ENCODE measurements around the gene HPSE2.

HPSE2 gene

DNA sequence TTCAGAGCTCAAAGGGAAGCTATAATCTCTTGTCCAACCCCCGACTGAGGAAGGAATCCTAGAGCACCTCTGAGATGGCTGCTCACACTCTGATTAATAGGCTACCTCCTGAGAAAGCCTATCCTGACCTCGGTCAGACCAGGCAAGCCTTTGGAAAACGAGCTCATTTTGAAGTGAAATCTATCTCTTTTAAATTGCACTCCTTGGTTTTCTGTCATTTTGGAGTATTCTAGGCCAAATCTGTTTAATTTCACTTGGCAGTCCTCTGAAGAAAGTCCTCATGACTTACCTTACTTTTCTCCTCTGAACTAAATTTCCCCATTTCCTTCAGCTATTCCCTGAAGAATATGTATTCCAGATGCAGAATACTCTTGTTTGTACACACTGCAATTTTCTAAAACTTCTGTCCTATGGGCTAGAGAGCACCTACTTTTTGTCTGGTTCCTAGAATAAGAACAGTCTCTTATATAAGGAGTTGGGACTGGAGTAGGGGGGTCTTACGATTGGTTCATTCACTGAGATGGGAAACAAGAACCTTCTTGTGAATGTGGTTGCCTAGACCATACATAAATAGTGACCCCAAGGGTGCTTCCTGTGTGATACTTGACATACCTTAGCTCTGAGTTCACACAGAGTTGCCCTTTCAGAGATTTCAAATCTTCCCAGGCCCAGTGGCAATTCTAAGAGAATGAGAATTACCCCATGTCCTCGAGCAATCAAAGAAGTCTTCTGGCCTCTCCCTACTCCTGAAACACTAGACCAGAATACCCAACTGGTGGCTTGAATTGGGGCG, 757.0 kb downstream of the HPSE2 start:
- DNase-seq (ENCODE audit: extremely low read depth, insufficient read length): no peak
- H3K4me3 ChIP-seq (replicated peaks; ENCODE audit: low read depth, low read length): no peak overlapping the region
- TF ChIP-seq CTCF (IDR thresholded peaks at IDR 0.05; ENCODE audit: insufficient read depth, low read length, poor library complexity, severe bottlenecking): no peak
- no peaks in the 10 kb centered on the region; the same call in 1 of the 2 replicates for H3K27me3 ChIP-seq (replicated peaks; ENCODE audit: control insufficient read depth, insufficient read depth, low read length)
- H3K36me3 ChIP-seq (ENCODE audit: control insufficient read depth, insufficient read depth, low read length): no peaks in the 10 kb centered on the region

- no peak for TF ChIP-seq CTCF (IDR thresholded peaks at IDR 0.05; ENCODE audit: insufficient read depth, low read length, poor library complexity, severe bottlenecking)
- no peak for DNase-seq (ENCODE audit: extremely low read depth, insufficient read length)
- H3K36me3 ChIP-seq (ENCODE audit: control insufficient read depth, insufficient read depth, low read length): no peaks in the 10 kb centered on the region
- H3K4me3 ChIP-seq (replicated peaks; ENCODE audit: low read depth, low read length): no peak overlapping the region
- no peaks in the 10 kb centered on the region; the same call in 1 of the 2 replicates for H3K27me3 ChIP-seq (replicated peaks; ENCODE audit: control insufficient read depth, insufficient read depth, low read length)
These were observed 757.8 kb downstream of the HPSE2 start for GRCh38 chr10:98477861-98478260.

GRCh38 chr10:98474628-98475027, 761.0 kb downstream of the HPSE2 start:
- TF ChIP-seq CTCF (IDR thresholded peaks at IDR 0.05; ENCODE audit: insufficient read depth, low read length, poor library complexity, severe bottlenecking): no peak
- Histone ChIP-seq H3K4me3 (replicated peaks; ENCODE audit: low read depth, low read length) (no peak overlapping the region), H3K36me3 (ENCODE audit: control insufficient read depth, insufficient read depth, low read length) (no peaks in the 10 kb centered on the region), H3K27me3 (replicated peaks; ENCODE audit: control insufficient read depth, insufficient read depth, low read length) (no peaks in the 10 kb centered on the region)
- DNase-seq (ENCODE audit: extremely low read depth, insufficient read length): no peak

DNA sequence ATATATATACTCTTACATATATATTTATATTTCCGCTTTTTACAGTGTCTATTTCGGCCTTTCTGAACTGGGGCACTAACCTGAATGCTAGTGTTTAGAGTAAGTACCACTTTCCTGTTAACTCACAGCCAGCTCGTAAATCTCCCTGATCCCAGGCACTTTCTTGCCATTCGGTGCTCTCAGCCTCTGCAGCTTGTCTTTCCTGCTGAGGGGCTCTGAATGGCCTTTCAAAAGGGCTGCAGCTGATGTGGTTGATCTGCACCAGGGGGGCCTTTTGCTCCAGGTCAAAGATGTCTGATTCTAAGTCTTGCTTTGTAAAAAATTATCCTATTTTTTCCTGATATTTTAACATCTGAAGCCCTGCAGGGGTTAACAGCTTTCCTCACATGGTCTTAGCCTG, 763.5 kb downstream of the HPSE2 start:
- H3K4me3 ChIP-seq (replicated peaks; ENCODE audit: low read depth, low read length): no peak overlapping the region
- TF ChIP-seq CTCF (IDR thresholded peaks at IDR 0.05; ENCODE audit: insufficient read depth, low read length, poor library complexity, severe bottlenecking): no peak
- no peaks in the 10 kb centered on the region for H3K27me3 ChIP-seq (replicated peaks; ENCODE audit: control insufficient read depth, insufficient read depth, low read length)
- H3K36me3 ChIP-seq (ENCODE audit: control insufficient read depth, insufficient read depth, low read length): no peaks in the 10 kb centered on the region
- no peak for DNase-seq (ENCODE audit: extremely low read depth, insufficient read length)

DNA sequence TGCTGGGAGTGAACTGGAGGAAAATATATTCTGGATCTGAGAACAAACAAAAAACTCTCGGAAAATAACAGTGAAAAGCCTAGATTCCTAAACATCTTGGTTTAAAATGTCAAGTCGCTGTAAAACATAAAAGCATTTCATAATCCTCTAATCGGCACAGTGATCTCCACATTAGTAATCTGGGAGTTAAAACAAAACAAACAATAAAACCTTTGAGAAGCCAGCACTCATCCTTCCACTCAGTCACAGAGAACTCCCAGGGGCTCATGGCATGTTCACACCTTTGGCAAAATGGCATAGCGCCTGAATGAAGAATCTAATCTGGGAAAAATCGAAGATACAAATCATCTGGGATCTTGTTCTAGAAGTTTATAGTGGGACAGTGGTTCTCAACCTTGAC, 764.8 kb downstream of the HPSE2 start:
- H3K27me3 ChIP-seq (replicated peaks; ENCODE audit: control insufficient read depth, insufficient read depth, low read length): no peaks in the 10 kb centered on the region
- H3K4me3 ChIP-seq (replicated peaks; ENCODE audit: low read depth, low read length): no peak overlapping the region
- no peaks in the 10 kb centered on the region for H3K36me3 ChIP-seq (ENCODE audit: control insufficient read depth, insufficient read depth, low read length)
- DNase-seq (ENCODE audit: extremely low read depth, insufficient read length): no peak
- no peak for TF ChIP-seq CTCF (IDR thresholded peaks at IDR 0.05; ENCODE audit: insufficient read depth, low read length, poor library complexity, severe bottlenecking)

All from GM06990 (cell line).